ENCODE data around the gene GALNT10. TPM values are rescaled to one million over a fixed set of nuclear protein-coding genes. Genes with fewer than 3 reads are reported as not detected.

GALNT10 gene
- polyA plus RNA-seq, 1 donor (not counting 4 experiments of a cell fraction or from before 2014, with no cell fraction given) = 17.9 TPM

- H3K4me1 ChIP-seq (ENCODE audit: control insufficient read depth, extremely low read depth, insufficient read depth, low read length) = no peaks in the 10 kb centered on the region
- dilution Hi-C loops (cut with MboI; ENCODE audit: extremely low pct_ligation_motif_present, low sequenced_read_pairs) = no loop called here
- TF ChIP-seq CTCF (optimal IDR thresholded peaks at IDR 0.05 in 1 of 3, IDR thresholded peaks at IDR 0.05 in 1 of 3, conservative IDR thresholded peaks at IDR 0.05 in 1 of 3; ENCODE audit: extremely low read depth in 1 of 3, insufficient read depth in 2 of 3, low read length in 3 of 3) (no peak), EZH2 (IDR thresholded peaks at IDR 0.05; ENCODE audit: low read length) (no peak)
Measured at GRCh38 chr5:154333016-154333415, 142.5 kb downstream of the GALNT10 start.

GRCh38 chr5:154334406-154335064, 144.0 kb downstream of the GALNT10 start:
- Histone ChIP-seq H4K20me1 (ENCODE audit: control insufficient read depth, extremely low read depth, insufficient read depth, low read length) (no peaks in the 10 kb centered on the region), H3K36me3 (ENCODE audit: control insufficient read depth in 2 of 2, extremely low read depth in 1 of 2, insufficient read depth in 2 of 2, low read length in 2 of 2) (peaks cover 0 to 3% of the 10 kb centered on the region in 2 experiments), H3K27me3 (ENCODE audit: control insufficient read depth, extremely low read depth, insufficient read depth, low read length) (no peaks in the 10 kb centered on the region), H3K4me1 (ENCODE audit: control insufficient read depth, extremely low read depth, insufficient read depth, low read length) (no peaks in the 10 kb centered on the region), H3K4me2 (ENCODE audit: control insufficient read depth, extremely low read depth, insufficient read depth, low read depth, low read length) (no peak overlapping the region), H2AFZ (ENCODE audit: control insufficient read depth, low read length) (no peak overlapping the region), H3K9me1 (ENCODE audit: control insufficient read depth, extremely low read depth, insufficient read depth, low read length) (no peaks in the 10 kb centered on the region), H3K9ac (ENCODE audit: control insufficient read depth, extremely low read depth, insufficient read depth, low read length) (no peak overlapping the region), H3K4me3 (ENCODE audit: control insufficient read depth in 2 of 3, extremely low read depth in 1 of 3, insufficient read depth in 2 of 3, low read depth in 1 of 3, low read length in 3 of 3) (no peak overlapping the region), H3K9me3 (ENCODE audit: control insufficient read depth, low read depth, low read length) (no peaks in the 10 kb centered on the region), H3K79me2 (ENCODE audit: control insufficient read depth, insufficient read depth, low read length) (no peaks in the 10 kb centered on the region), H3K27ac (ENCODE audit: control insufficient read depth, insufficient read depth, low read length) (no peak overlapping the region)
- DNase-seq (ENCODE audit: low read depth, low spot score) (no peak), FAIRE-seq (no peak)
- dilution Hi-C loops (cut with MboI; ENCODE audit: extremely low pct_ligation_motif_present, low sequenced_read_pairs) = no loop called here
- TF ChIP-seq CTCF (optimal IDR thresholded peaks at IDR 0.05 in 1 of 3, IDR thresholded peaks at IDR 0.05 in 1 of 3, conservative IDR thresholded peaks at IDR 0.05 in 1 of 3; ENCODE audit: extremely low read depth in 1 of 3, insufficient read depth in 2 of 3, low read length in 3 of 3) (no peak), EZH2 (IDR thresholded peaks at IDR 0.05; ENCODE audit: low read length) (no peak)

More at GRCh38 chr5:154333016-154333415, 142.5 kb downstream of the GALNT10 start:
- Histone ChIP-seq H2AFZ (ENCODE audit: control insufficient read depth, low read length) (no peak overlapping the region), H3K9me3 (ENCODE audit: control insufficient read depth, low read depth, low read length) (no peaks in the 10 kb centered on the region), H3K4me2 (ENCODE audit: control insufficient read depth, extremely low read depth, insufficient read depth, low read depth, low read length) (no peak overlapping the region), H3K79me2 (ENCODE audit: control insufficient read depth, insufficient read depth, low read length) (no peaks in the 10 kb centered on the region), H3K27me3 (ENCODE audit: control insufficient read depth, extremely low read depth, insufficient read depth, low read length) (no peaks in the 10 kb centered on the region), H3K27ac (ENCODE audit: control insufficient read depth, insufficient read depth, low read length) (no peak overlapping the region), H3K9ac (ENCODE audit: control insufficient read depth, extremely low read depth, insufficient read depth, low read length) (no peak overlapping the region), H4K20me1 (ENCODE audit: control insufficient read depth, extremely low read depth, insufficient read depth, low read length) (no peaks in the 10 kb centered on the region), H3K4me3 (ENCODE audit: control insufficient read depth in 2 of 3, extremely low read depth in 1 of 3, insufficient read depth in 2 of 3, low read depth in 1 of 3, low read length in 3 of 3) (no peak overlapping the region), H3K9me1 (ENCODE audit: control insufficient read depth, extremely low read depth, insufficient read depth, low read length) (no peaks in the 10 kb centered on the region), H3K36me3 (ENCODE audit: control insufficient read depth in 2 of 2, extremely low read depth in 1 of 2, insufficient read depth in 2 of 2, low read length in 2 of 2) (peaks cover 0 to 3% of the 10 kb centered on the region in 2 experiments)
- no peak for DNase-seq (ENCODE audit: low read depth, low spot score)
- FAIRE-seq = no peak

All from keratinocyte (primary cell).